OCI-M1 (cell line): ENCODE measurements around the gene PLEKHH1.
"Not testable (repeated sequence)": the region's sequence is repeated elsewhere in the genome, so short reads cannot be mapped to it uniquely, and the experiment has no call there.

Experiments
- DNase-seq: peaks from one replicate; lab custom pipeline; 2025; lab: John Stamatoyannopoulos, UW

The PLEKHH1 gene

GRCh38 chr14:67533754-67534085 is 630 bp downstream of the PLEKHH1 start:
- DNase-seq: no peak

GRCh38 chr14:67536087-67536486 is 3.0 kb downstream of the PLEKHH1 start:
- no peak for DNase-seq

- DNase-seq: no peak
Measured at GRCh38 chr14:67537736-67538135, 4.6 kb downstream of the PLEKHH1 start.

- no peak for DNase-seq
Measured at GRCh38 chr14:67538501-67538900, 5.4 kb downstream of the PLEKHH1 start.

GRCh38 chr14:67539116-67539515 is 6.0 kb downstream of the PLEKHH1 start:
- DNase-seq: no peak

- peak; percentile 24 for DNase-seq
Measured at GRCh38 chr14:67541448-67542387, 8.6 kb downstream of the PLEKHH1 start.

- DNase-seq: not testable (repeated sequence)
Measured at GRCh38 chr14:67542620-67543019, 9.5 kb downstream of the PLEKHH1 start.

- no peak for DNase-seq
Measured at GRCh38 chr14:67544590-67544989, 11.5 kb downstream of the PLEKHH1 start.

- no peak for DNase-seq
Measured at GRCh38 chr14:67547224-67547780, 14.2 kb downstream of the PLEKHH1 start.

GRCh38 chr14:67549734-67550133 is 16.6 kb downstream of the PLEKHH1 start:
- no peak for DNase-seq

- no peak for DNase-seq
Measured at GRCh38 chr14:67551123-67551522, 18.0 kb downstream of the PLEKHH1 start.

GRCh38 chr14:67551940-67552339 is 18.9 kb downstream of the PLEKHH1 start:
- DNase-seq: no peak

- no peak for DNase-seq
Measured at GRCh38 chr14:67553547-67553946, 20.5 kb downstream of the PLEKHH1 start.

- no peak for DNase-seq
Measured at GRCh38 chr14:67554341-67554740, 21.3 kb downstream of the PLEKHH1 start.

GRCh38 chr14:67555518-67556090 is 22.5 kb downstream of the PLEKHH1 start:
- DNase-seq: no peak

GRCh38 chr14:67556671-67557070 is 23.6 kb downstream of the PLEKHH1 start:
- no peak for DNase-seq

GRCh38 chr14:67557118-67557517 is 24.0 kb downstream of the PLEKHH1 start:
- no peak for DNase-seq

- no peak for DNase-seq
Measured at GRCh38 chr14:67557656-67558055, 24.6 kb downstream of the PLEKHH1 start.

GRCh38 chr14:67559639-67560038 is 26.5 kb downstream of the PLEKHH1 start:
- peak; percentile 4 for DNase-seq

- no peak for DNase-seq
Measured at GRCh38 chr14:67562025-67562775, 29.1 kb downstream of the PLEKHH1 start.

GRCh38 chr14:67562776-67563150 is 29.7 kb downstream of the PLEKHH1 start:
- DNase-seq: no peak

GRCh38 chr14:67564236-67564635 is 31.1 kb downstream of the PLEKHH1 start:
- no peak for DNase-seq

- no peak for DNase-seq
Measured at GRCh38 chr14:67566908-67567307, 33.8 kb downstream of the PLEKHH1 start.
